Left lung (tissue), 10 donors: ENCODE results near the gene MPP3. TPM values are rescaled to one million over a fixed set of nuclear protein-coding genes. Genes with fewer than 3 reads are reported as not detected.

Experiments
- ATAC-seq: fragments of 200-7000 bp; cut with Tn5 transposase; one replicate; pipeline ENCODE4 v1.9.1; 2020; ENCODE audit warnings: moderate library complexity
- DNase-seq, 4 donors: peaks; one replicate each; pipeline ENCODE4 v3.0.0-alpha.2; 2013 to 2020
- H3K27ac ChIP-seq, 2 donors: fragments of 200-600 bp; sonication (generic) in 1 of 2; one replicate each; pipeline versions ENCODE4 v1.5.0 to v1.8.0; 2020 to 2021
- H3K27me3 ChIP-seq, 2 donors: fragments of 200-600 bp; sonication (generic) in 1 of 2; one replicate each; pipeline versions ENCODE4 v1.5.0 to v1.8.0; 2020 to 2021
- H3K36me3 ChIP-seq, 2 donors: fragments of 200-600 bp; sonication (generic) in 1 of 2; one replicate each; pipeline versions ENCODE4 v1.5.0 to v1.8.0; 2020 to 2021
- H3K4me1 ChIP-seq, 2 donors: fragments of 200-600 bp; one replicate each; pipeline ENCODE4 v1.8.0; 2021
- H3K4me3 ChIP-seq, 2 donors: fragments of 200-600 bp; sonication (generic) in 1 of 2; one replicate each; pipeline versions ENCODE4 v1.5.0 to v1.8.0; 2020 to 2021; ENCODE audit warnings: mild to moderate bottlenecking in 1 of 2
- H3K9me3 ChIP-seq, 2 donors: fragments of 200-600 bp; sonication (generic) in 1 of 2; one replicate each; pipeline versions ENCODE4 v1.5.0 to v1.8.0; 2020 to 2021
- intact Hi-C, 2 donors: fragments of 100-400 bp; cut with DNase I; formaldehyde crosslinking; loops; one replicate each; pipeline versions ENCODE4 v1.11.2 to v1.14.2; 2022
- polyA plus RNA-seq, 6 donors: library from polyadenylated mRNA; unstranded; fragments of 120-200 nt; gene quantifications; one replicate each; pipeline ENCODE4 v1.2.1, GENCODE V29; 2013; ENCODE audit not compliant: insufficient read length in 6 of 6
- total RNA-seq, 2 donors: library from RNA; stranded (reverse); fragmentation: NEBNext Ultra II Directional; extraction: Animal tissue kit (Norgen Biotek cat#: 25700); gene quantifications; one replicate each; pipeline ENCODE4 v1.2.1, GENCODE V29; 2021
- TF ChIP-seq, protein P1 (sequence below), 2 donors: fragments of 200-600 bp; sonication (generic) in 1 of 2; IDR thresholded peaks; one replicate each; pipeline versions ENCODE4 v1.5.0 to v1.8.0; 2021; ENCODE audit warnings: antibody characterized with exemption in 2 of 2
- donor health status: DM: no; HTN: yes; CAD: no.
- donor health status: DM: no; HTN: no; CAD: no.

The MPP3 gene
- total and polyA plus RNA-seq, 8 donors: 8.0 to 17.9 (median 13.0) TPM

GRCh38 chr17:43854498-43854897 lies 21.6 kb upstream of the MPP3 start:
- no peak for ATAC-seq
- TF ChIP-seq, protein P1, sequence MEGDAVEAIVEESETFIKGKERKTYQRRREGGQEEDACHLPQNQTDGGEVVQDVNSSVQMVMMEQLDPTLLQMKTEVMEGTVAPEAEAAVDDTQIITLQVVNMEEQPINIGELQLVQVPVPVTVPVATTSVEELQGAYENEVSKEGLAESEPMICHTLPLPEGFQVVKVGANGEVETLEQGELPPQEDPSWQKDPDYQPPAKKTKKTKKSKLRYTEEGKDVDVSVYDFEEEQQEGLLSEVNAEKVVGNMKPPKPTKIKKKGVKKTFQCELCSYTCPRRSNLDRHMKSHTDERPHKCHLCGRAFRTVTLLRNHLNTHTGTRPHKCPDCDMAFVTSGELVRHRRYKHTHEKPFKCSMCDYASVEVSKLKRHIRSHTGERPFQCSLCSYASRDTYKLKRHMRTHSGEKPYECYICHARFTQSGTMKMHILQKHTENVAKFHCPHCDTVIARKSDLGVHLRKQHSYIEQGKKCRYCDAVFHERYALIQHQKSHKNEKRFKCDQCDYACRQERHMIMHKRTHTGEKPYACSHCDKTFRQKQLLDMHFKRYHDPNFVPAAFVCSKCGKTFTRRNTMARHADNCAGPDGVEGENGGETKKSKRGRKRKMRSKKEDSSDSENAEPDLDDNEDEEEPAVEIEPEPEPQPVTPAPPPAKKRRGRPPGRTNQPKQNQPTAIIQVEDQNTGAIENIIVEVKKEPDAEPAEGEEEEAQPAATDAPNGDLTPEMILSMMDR (IDR thresholded peaks at IDR 0.05): no peak
- H3K4me1 ChIP-seq: no peaks in the 10 kb centered on the region
- H3K9me3 ChIP-seq: no peaks in the 10 kb centered on the region
- H3K27ac ChIP-seq: no peak overlapping the region
- no peak overlapping the region for H3K4me3 ChIP-seq
- no peaks in the 10 kb centered on the region for H3K36me3 ChIP-seq
- H3K27me3 ChIP-seq: peaks cover 0 to 22% of the 10 kb centered on the region in 2 donors
- intact Hi-C loops: no loop called here
- DNase-seq: no peak

DNA sequence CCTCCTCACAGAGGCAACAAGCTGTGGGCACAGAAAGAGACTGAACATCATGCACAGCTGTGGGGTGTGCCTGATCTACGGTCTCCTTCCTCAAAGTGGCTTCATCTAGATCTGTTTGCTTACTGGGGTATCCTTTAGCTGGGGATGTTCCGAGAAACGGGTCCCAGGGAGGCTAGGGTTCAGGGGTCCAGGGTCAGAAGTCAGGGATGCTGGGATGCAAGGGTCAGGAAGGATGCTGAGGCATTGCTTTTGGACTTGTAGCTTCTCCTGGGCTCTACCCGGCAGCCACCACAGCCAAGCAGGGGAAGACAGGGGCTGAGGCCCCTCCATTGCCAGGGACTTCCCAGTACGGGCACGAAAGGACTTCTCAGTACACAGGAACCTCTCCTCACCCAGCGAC lies 20.6 kb upstream of the MPP3 start:
- ATAC-seq: no peak
- no peaks in the 10 kb centered on the region for H3K36me3 ChIP-seq
- DNase-seq: no peak
- no peaks in the 10 kb centered on the region for H3K4me1 ChIP-seq
- no peaks in the 10 kb centered on the region for H3K9me3 ChIP-seq
- H3K4me3 ChIP-seq: no peak overlapping the region
- no peak overlapping the region for H3K27ac ChIP-seq
- TF ChIP-seq, protein P1 (IDR thresholded peaks at IDR 0.05): no peak
- intact Hi-C loops: no loop called here
- H3K27me3 ChIP-seq: peaks cover 0 to 22% of the 10 kb centered on the region in 2 donors

DNA sequence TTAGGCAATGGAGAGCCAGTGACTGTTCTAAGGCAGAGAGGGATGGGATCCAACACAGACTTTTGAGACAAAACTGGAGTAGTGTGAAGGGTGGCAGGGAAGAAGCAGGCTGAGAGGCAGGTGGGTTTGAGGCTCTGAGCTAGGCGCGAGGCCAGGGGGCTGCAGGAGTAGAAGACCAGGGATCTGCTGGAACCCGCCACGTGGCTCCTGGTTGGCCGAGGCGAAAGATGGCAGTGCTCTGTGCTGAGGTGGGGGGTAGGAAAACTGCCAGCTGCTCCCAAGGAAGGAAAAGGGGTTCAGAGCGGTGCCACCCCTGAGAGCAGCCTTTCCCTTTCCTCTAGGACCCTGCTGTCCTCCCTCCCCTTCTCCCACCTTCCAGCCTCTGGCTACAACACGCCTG lies 19.6 kb upstream of the MPP3 start:
- Histone ChIP-seq H3K27ac (no peak overlapping the region), H3K9me3 (no peaks in the 10 kb centered on the region), H3K4me1 (no peaks in the 10 kb centered on the region), H3K27me3 (peaks cover 0 to 19% of the 10 kb centered on the region in 2 donors), H3K36me3 (no peaks in the 10 kb centered on the region), H3K4me3 (no peak overlapping the region)
- intact Hi-C loops: no loop called here
- DNase-seq (no peak), ATAC-seq (no peak)
- TF ChIP-seq, protein P1 (IDR thresholded peaks at IDR 0.05): no peak

DNA sequence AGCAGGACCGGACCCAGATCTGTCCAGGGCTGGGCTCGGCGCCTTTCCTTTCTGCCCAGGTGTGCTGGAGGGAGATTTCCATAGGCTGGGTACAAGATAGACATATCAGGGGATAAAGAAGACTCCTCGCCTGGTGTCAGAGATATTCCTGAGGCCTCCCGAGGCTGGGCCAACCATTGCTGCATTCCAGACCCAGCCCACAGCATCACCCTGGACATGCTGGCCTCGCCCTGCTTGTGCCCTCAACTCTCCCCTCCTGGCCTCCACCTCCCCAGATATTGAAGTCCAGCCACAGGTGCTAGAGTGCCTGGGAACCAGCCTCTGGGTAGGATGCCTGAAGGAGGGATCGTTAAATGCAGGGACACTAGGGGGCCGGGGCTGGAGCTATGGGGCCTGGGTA lies 16.2 kb upstream of the MPP3 start:
- intact Hi-C loops: no loop called here
- no peak overlapping the region for H3K4me3 ChIP-seq
- TF ChIP-seq, protein P1 (IDR thresholded peaks at IDR 0.05): no peak
- no peaks in the 10 kb centered on the region for H3K36me3 ChIP-seq
- H3K4me1 ChIP-seq: peaks cover 4 to 10% of the 10 kb centered on the region in 2 donors
- no peaks in the 10 kb centered on the region for H3K9me3 ChIP-seq
- H3K27me3 ChIP-seq: peaks cover 0 to 11% of the 10 kb centered on the region in 2 donors
- ATAC-seq: no peak
- H3K27ac ChIP-seq: no peak overlapping the region
- no peak for DNase-seq

DNA sequence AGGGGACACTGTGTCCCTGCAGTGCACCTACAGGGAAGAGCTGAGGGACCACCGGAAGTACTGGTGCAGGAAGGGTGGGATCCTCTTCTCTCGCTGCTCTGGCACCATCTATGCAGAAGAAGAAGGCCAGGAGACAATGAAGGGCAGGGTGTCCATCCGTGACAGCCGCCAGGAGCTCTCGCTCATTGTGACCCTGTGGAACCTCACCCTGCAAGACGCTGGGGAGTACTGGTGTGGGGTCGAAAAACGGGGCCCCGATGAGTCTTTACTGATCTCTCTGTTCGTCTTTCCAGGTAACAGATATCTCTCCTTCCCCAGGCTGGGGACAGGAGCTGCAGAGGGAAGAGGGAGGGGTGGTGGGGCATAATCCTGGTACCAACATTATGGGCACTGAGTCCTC lies 15.7 kb upstream of the MPP3 start:
- H3K36me3 ChIP-seq: no peaks in the 10 kb centered on the region
- no peak overlapping the region for H3K4me3 ChIP-seq
- intact Hi-C loops: no loop called here
- TF ChIP-seq, protein P1 (IDR thresholded peaks at IDR 0.05): no peak
- H3K4me1 ChIP-seq: peaks cover 4 to 10% of the 10 kb centered on the region in 2 donors
- no peak for DNase-seq
- H3K27ac ChIP-seq: no peak overlapping the region
- no peaks in the 10 kb centered on the region for H3K9me3 ChIP-seq
- H3K27me3 ChIP-seq: peaks cover 0 to 6% of the 10 kb centered on the region in 2 donors
- no peak for ATAC-seq
